Endothelial cell of hepatic sinusoid (primary cell): ENCODE measurements around the gene IFNGR1.

Experiments
- in situ Hi-C: cut with HindIII; loops from 2 replicates; pipeline ENCODE4 v1.10.0; 2017; ENCODE audit warnings: low sequenced_read_pairs

Gene IFNGR1

DNA sequence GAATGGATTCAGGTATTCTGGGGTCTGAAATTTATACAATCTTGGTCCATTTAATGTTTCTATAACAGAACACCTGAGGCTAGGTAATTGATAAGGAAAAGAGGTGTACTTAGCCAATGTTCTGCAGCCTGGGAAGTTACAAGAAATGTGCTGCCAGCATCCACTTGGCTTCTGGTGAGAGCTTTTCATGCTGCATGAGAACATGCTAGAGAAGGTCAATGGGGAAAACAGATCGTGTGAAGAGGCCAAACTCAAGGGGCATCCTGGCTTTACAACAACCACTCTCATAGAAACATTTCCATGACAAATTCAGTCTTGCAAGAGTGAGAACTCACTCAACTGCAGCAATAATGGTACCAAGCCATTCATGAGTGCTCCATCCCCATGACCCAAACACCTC, 62.5 kb downstream of the IFNGR1 start:
- in situ Hi-C loops: no loop called here

DNA sequence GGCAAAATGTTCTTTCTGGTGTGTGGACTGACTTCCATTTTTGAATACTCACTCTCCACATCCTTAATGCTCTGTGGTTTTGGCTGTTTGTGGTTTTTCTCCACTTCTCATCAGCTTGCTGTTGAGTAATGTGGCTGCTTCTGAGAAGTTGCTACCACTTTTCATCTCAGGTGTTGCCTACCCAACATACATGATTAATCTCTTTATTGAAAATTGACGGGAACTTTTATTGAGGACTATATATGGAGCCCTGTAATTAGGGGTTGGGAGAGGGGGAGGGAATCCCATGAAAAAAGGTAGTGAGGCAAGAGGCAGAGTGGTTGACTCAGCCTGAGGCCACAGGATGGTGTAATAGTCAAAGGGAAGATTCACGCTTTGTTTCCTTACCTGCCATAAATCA, 63.4 kb downstream of the IFNGR1 start:
- in situ Hi-C loops: no loop called here

DNA sequence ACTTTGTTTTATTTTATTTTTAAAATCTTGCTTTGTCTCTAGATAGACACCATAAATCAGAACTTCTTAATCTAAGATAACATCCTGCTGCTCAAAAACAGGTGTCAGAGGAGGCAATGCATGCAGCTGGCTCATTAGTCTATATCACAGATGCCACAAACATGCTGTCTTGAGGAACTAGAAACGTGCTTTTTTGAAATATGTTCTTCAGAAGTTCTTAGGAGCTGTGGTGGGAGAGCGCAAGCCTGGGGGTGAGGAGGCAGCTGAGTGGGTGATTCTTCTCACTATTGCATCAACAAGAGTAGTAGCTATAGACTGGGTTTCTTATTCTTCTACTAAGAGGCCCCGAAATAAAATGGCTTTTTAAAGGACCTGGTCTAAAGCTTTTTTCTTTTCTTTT, 69.1 kb downstream of the IFNGR1 start:
- in situ Hi-C loops: no loop called here

DNA sequence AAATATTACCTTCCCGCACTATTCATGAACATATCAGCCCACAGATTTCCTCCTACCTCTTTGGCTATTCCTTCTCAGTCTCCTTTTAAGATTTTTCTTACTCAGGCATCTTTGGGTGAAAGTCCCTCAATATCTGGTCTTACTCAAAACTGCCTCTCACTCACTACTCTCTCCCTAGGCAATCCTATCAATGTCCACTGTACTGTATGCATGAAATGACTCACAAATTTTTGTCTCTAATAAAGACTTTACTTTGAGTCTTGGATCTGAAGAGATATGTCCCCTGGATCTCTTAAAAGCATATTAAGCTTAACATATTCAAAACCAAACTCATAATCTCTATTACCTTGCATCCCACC, 70.2 kb downstream of the IFNGR1 start:
- in situ Hi-C loops: no loop called here

DNA sequence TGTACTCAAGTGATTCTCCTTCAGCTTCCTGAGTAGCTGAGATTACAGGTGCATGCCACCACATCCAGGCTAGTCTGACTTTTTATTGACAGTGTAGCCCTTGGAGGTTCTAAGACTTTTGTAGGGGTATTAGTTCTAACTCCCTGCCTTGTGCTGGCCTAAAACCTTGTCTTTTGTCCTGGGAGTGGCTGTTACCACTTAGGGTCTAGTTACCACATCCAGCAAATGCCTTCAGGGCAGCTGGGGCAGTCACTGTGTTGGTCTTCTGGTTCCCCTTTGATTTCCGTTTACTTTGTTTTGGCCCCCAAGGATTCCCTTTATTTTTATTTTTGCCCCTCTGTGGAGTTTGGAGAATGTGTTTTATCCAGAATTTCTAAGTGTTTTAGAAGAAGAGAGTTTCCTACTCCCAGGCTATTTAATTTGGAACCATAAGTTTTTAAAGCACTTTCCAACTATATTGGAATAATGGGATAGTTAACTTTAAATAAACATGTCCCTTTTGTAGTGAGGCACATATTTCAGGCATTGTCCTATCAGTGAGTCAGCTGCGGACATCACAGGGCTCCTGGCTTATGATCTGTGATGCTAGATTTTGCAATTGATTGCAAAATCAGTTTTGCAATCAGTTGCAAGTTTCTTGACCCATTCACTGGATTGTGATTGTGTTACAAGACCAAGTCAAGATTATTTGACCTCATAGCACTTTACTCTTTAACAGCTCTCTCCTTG, 70.7 kb downstream of the IFNGR1 start:
- in situ Hi-C loops: no loop called here
